ENCODE data around the gene BLOC1S6.
A peak's percentile ranks its signal among the peaks of the same experiment; 100 is the strongest.

BLOC1S6 gene, protein sequence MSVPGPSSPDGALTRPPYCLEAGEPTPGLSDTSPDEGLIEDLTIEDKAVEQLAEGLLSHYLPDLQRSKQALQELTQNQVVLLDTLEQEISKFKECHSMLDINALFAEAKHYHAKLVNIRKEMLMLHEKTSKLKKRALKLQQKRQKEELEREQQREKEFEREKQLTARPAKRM

DNA sequence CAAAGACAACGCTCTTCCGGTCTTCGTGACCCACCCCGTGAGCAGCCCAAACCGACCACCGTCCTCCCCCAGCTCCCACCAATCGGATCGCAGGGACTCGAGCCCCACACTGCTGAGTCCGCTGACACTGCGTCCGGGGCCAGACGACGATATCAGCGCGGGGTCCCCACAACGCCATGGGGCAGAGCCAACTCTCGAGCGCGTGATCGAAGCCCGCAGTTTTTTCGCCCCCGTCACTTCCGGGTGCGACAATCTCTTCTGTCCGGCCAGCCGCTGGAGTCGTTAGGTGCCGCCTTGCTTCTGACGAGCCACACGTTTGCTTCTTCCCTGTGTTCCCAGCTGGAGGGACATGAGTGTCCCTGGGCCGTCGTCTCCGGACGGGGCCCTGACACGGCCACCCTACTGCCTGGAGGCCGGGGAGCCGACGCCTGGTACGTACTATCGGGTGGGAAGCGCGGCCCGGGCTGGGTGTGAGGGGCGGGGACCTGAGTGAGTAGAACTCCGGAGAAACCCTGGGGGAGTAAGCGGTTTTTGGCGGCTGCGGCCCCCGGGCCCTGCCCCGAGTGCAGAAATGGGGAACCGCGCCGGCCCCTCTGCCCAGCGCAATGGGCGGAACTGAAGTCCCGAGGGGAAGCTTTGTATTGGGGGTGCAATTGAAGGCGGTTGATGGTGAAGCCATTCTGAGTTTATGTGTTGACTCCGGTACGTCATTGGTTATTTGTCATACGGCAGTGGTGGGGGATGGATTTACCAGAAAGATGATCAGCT is at the start of gene BLOC1S6:
BLOC1S6 (plus strand) TSS at position 285 of the 768 bp plus-strand sequence; CDS start at position 350, 65 bp downstream.
- peak; percentile 96 for DNase-seq (ENCODE audit: low spot score)

DNA sequence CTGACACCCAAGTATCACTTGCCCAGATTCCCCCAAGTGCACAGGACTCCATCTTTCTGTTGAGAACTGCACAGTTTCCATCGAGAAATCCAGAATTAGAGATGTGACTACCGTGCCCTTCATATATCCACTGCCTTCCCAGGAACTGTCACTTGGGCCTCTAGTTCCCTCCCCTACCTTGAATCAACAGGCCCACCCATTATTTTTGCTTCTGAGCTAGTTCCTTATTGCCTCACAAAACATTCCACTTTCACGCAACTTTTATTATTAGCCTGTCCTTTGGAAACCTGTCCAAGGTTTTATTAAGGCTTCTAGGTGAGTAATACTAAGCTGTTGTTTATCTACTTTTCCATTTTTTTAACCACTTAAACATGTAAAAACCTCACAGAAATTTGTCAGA is 47.5 kb upstream of the BLOC1S6 start:
- DNase-seq (ENCODE audit: low spot score), result no peak

DNA sequence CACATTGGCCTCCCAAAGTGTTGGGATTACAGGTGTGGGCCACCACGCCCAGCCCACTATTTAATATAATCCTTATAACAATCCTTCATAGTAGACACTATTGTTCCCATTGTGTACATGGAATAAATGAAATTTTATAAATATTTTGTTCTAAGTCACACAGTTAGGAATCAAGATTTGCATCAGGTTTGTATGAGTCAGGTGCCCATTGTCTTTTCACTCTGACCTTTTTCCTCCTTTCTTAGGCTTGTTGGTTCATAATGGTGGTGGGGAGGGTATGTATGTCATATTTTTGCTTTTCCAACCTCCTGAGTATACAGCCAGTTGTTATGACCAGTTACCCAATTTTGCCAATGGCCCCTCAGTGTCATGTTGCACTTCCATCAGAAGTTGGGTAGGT is 46.6 kb upstream of the BLOC1S6 start:
- DNase-seq (ENCODE audit: low spot score), result no peak

DNA sequence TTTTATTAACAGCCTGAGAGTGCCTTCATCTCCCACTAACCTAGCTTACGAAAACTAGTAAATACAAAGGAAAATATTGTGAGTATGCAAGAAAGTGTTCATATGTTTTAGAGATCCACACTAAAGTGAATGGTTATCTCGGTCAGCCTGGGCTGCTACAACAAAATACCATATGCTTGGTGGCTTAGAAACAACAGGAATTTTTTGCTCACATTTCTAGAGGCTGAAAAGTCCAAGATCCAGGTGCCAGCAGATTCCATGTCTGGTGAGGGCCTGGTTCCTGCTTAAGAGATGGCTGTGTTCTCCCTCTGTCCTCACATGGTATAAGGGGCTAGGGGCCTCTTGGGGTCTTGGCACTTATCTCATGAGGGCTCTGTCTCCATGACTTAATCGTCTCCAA is 44.1 kb upstream of the BLOC1S6 start:
- DNase-seq (ENCODE audit: low spot score), result no peak

DNA sequence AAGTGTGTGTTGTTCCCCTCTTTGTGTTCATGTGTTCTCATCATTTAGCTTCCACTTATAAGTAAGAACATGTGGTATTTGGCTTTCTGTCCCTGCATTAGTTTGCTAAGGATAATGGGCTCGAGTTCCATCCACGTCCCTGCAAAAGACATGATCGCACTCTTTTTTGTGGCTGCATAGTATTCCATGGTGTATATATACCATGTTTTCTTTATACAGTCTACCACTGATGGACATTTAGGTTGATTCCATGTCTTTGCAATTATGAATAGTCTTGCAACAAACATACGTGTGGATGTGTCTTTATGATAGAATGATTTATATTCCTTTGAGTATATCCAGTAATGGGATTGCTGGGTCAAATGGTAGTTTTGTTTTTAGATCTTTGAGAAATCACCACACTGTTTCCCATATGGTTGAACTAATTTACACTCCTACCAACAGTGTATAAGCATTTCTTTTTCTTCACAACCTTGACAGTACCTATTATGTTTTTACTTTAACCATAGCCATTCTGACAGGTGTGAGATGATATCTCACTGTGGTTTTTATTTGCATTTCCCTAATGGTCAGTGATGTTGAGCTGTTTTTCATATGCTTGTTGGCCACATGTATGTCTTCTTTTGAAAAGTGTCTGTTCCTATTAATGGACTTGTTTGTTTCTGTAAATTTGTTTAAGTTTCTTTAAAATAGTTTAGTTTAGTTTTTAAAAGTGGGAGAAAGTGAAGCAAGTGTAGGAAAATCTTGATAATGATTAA is 42.7 kb upstream of the BLOC1S6 start:
- no peak for DNase-seq (ENCODE audit: low spot score)

DNA sequence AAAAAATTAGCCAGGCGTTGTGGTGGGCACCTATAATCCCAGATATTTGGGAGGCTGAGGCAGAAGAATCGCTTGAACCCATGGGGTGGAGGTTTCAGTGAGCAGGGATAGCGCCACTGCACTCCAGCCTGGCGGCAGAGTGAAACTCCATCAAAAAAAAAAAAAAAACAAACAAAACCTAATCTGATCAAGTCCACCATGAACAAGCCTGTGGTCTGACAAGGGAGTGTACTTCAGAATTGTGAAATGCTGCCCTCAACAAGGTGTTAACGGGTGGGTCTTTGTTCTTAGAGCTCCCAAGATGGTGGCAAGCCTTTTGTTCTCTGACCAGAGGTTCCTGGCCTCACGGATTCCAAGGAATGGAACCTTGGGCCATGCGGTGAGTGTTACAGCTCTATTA is 40.4 kb upstream of the BLOC1S6 start:
- DNase-seq (ENCODE audit: low spot score), result no peak

DNA sequence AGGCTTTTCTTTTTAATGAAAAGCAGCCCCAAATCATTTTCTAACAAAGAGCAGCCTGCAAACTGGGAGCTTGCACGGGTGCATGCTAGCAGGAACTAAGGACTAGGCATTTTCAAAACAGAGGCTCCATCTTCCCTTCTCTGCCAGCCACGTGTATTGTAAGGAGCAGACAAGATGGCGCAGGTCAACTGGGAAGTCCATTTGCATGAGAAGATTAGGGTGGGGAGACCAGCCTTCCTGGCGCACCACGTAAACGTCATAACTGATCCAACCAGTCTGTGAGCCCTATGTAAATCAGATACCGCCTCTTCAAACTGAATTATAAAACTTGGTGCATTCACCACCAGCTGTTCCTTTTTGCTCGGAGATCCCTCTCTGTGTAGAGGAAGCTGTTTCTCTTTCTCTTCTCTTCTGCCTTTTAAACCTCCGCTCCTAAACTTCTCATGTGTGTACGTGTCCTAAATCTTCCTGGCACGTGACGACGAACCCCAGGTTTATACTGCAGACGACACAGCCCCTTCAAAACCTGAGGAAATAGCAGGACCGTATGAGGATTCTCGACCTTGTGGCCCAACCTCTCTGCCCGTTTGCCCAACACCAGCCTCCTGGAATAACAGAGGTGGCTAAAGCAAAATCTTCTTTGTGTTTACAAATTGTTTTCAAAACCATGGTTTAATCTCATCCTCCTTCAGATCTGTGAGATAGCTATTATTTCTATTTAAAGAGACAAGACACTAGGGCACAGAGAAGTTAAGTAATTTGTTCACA is 38.2 kb upstream of the BLOC1S6 start:
- DNase-seq (ENCODE audit: low spot score), result no peak

DNA sequence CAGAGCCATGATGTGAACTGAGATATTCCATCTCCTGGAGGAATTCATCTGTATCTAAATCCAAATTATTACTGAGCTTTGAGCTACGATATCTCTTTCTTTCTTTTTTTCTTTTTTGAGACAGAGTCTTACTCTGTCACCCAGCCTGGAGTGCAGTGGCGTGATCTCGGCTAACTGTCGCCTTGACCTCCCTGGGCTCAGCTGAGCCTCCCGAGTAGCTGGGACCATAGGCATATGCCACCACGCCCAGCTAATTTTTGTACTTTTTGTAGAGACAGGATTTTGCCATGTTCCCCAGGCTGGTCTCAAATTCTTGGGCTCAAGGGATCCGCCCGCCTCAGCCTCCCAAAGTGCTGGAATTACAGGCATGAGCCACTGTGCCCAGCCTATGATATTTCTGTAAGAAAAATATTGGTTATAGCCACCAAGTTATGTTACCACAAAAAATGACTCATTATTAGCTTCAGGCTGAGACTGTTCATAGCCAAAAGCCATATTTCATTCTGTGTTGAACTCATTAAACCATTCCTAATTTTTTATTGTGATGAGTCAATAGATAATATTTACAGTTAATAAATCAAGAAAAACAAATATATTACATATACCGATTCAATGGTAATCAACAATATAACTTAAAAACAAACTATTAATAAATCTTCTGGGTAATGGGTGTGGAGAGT is 37.5 kb upstream of the BLOC1S6 start:
- DNase-seq (ENCODE audit: low spot score), result no peak

DNA sequence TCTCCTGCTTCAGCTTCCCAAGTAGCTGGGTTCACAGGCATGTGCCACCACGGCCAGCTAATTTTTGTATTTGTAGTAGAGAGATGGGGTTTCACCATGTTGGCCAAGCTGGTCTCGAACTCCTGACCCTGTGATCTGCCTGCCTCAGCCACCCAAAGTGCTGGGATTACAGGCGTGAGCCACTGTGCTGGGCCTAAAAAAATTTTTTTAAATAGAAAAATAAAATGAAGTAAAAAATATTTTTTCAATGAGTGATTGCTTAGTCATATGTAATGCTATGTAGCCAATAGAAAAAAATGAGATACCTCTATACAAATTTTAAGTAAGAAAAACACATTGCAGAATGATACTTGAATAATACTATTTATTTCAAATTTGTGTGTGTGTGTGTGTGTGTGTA is 36.7 kb upstream of the BLOC1S6 start:
- DNase-seq (ENCODE audit: low spot score), result no peak

DNA sequence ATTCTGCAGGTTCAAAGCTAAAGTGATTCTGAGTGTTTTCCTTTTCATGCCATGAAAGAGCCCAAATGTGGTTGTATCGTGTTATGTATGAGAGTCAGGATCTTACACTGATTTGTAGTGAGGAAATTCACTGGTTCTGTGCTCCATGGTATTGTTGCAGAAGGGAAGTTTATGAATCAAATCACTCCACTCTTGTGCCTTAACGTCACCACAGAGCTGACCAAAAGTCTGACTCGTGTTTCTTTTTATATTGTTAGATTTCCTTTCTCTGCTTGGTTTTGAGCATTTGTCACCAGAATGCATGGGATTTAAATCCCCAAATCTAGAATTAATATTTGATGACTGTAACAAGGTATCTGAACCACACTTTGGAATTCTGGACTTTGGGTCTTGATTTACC is 35.5 kb upstream of the BLOC1S6 start:
- no peak for DNase-seq (ENCODE audit: low spot score)

DNA sequence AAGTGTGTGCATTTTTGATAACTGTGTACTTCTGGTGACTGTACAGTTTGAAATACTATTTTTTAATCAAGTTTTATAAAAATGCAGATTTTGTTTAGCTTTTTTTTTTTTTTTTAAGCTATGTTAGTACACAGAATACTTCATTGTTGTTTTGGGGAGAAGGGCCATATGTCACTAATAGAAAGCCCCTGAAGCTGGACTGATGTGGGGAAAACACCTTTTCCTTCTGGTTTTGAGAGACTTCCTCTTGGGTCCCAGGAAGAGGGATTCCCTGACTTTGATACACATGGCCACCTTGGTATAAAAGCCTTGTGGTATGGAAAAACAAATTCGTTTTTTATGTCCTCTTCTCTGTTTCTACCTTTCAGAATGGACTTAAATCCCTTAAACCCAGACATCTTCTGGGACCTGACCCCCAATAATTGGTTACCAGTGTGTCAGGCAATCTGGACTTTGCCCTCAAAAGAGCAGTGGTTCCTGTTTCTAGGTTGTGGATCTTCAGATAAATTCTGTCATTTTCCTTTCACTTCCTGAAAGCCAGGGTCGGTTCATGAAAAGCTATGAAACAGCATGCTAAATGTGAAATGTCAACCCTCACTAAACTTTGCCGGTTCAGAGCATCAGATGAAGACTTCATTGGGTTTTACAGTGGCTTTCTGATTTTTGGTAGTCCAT is 31.1 kb upstream of the BLOC1S6 start:
- DNase-seq (ENCODE audit: low spot score), result no peak

DNA sequence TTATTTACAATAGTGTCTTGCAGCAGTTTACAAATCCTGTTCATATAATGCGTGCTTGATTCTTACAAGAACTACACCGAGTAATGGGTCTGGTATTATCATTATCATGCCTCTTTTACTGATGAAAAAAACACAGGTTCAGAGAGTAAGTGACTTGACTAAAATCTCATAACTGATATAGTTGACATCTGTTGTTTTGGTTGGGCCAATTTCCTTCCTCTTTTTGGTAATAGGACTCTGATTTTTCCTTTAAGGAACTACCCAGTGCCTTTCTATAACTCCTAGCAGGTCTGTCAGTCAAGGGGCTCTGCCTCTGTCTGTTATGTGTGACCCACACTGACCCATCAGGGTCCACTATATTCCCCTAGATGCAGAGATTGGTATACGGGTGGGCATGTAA is 14.6 kb upstream of the BLOC1S6 start:
- DNase-seq (ENCODE audit: low spot score), result no peak

DNA sequence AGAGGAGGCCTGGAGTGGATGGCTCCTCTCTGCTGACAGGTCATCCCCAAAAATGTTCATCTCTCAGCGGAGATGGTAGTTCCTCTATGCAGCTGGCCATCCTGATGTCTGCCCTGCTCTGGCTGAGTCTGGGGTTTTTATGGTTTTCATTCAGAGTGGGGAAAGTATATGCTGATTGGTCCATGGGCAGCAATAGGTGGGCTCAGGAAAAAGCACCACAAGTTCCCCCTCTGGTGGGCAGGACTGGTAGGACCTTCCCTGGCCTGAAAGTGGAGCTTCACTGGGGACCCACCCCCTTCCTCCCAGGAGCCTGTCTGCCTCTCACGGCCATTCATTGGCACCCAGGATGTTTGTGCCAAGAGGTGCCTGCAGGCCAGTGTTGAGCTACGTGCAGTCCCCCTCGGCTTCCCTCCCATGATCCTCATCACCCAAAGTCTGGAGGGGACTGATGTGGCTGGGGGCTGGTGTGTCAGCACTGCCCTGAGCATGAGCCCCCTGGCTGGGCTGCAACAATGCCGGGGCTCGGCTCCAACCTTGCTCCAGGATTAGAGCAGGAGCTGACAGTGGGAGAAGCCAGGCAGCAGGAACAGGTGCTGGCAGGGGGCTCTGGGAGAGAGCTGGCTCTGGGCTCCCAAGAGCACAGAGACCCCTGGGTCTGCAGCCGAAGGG is 13.1 kb upstream of the BLOC1S6 start:
- no peak for DNase-seq (ENCODE audit: low spot score)

DNA sequence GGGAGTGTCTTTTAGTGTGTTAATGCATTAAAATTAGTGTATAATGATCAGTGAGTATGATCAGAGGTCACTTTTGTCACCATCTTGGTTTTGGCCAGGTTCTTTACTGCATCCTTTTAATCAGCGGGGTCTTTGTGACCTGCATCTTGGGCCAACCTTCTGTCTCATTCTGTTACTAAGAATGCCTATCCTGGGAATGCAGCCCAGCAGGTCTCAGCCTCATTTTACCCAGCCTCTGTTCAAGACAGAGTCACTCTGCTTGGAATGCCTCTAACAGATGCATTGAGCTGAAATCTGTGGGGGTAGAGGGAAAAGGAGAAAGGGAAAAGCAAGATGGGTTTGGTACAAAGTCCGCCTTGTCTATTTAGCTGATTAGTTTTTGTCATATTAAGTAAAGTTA is 5.3 kb upstream of the BLOC1S6 start:
- DNase-seq (ENCODE audit: low spot score), result no peak

DNA sequence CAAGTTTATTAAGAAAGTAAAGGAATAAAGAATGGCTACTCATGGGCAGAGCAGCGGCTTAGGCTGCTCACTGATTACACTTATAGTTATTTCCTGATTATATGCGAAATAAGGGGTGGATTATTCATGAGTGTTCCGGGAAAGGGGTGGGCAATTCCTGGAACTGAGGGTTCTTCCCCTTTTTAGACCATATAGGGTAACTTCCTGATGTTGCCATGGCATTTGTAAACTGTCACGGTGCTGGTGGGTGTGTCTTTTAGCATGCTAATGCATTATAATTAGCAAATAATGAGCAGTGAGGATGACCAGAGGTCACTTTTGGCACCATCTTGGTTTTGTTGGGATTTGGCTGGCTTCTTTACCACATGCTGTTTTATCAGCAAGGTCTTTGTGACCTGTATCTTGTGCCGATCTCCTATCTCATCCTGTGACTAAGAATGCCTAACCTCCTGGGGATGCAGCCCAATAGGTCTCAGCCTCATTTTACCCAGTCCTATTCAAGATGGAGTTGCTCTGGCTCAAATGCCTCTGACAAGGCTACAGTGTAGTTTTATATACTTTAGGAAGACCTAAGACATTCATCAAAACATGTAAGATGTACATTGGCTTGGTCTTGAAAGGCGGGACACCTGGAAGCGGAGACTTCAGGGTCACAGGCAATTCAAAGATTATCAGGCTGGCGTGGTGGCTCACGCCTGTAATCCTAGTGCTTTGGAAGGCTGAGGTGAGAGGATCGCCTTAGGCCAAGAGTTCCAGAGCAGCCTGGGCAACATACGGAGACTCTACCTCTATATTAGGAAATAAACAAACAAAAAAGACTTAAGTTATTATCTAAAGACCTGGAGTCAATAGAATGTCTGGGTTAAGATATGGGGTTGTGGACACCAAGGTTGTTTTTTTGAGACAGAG is 3.2 kb upstream of the BLOC1S6 start:
- DNase-seq (ENCODE audit: low spot score), result no peak

DNA sequence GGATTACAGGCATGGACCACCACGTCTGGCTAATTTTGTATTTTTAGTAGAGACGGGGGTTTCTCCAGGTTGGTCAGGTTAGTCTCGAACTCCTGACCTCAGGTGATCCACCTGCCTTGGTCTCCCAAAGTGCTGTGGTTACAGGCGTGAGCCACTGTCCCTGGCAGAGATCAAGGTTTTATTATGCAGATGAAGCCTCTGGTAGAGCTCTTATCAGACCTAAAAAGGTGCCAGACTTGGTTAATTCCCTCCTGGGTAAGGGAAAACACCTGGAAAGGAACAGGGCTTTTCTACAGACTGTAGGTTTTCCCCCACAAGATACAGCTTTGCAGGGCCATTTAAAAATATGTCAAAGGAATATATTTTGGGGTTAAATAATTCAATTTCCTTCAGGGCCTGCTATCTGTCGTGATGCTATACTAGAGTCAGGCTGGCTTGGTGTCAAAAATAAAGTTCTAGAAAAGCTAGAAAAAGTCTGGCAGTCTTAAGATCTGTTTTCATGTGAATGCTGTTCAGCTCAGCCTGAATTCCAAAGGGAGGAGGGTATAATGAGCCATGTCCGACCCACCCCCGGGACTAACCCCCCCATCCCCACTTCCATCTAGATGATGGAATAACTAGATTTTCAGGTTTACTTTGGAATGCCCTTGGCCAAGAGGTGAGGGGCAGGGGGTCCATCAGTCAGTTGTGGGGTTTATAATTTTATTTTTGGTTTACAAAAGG is 1.9 kb upstream of the BLOC1S6 start:
- no peak for DNase-seq (ENCODE audit: low spot score)

DNA sequence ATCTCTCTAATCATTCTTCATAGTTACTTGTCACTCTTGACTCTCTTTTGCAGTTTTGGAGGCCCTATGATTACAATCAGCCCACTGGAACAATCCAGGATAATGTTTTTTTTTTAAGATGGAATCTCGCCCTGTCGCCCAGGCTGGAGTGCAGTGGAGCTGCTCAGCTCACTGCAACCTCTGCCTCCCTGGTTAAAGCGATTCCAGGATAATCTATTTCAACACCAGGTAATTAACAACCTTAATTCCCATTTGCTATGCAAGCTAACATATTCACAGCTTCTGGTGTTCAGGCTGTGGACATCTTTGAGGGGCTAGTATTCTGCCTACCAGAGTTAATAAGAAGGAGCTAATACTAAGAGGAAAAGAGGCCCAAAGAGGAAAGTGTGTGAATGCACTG is 1.1 kb upstream of the BLOC1S6 start:
- no peak for DNase-seq (ENCODE audit: low spot score)

DNA sequence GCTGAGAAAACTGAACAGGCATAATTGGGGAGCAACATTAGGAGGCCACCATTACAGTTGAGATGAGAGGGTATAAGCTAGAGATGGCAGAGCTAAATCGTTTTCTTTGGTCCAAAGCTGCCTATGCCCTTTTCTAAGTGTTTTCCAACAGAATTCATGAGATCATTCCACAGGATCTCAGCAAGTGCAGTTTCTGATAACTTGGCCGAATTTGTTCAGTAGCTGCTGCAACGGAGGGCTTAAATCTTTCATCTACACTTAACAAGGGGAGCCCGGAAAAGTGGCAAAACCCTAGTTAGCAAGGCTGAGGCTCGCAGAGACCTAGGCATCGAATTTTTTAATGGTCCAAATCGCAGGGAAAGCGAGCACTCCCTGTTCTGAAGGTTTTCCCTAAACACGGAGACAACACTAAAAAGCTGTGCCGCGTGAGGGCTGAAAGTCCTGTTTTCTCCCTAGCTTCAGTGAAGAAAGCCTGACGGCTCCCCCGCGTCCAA is 531 bp upstream of the BLOC1S6 start:
- DNase-seq (ENCODE audit: low spot score), result no peak

DNA sequence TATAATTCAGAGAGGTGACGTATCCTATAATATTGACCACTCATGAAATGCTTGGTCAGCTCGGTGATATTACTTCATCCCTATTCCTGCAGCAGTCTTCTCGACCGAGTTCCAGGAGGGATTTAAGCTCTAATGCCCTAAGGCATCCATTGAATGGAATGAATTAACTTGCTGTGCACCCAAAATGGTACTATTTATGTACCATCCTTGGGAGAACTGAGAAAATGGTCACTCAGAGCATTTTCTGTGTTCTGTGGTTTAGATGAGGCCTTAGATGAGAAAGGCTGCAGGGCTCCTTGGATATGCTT is 638 bp downstream of the BLOC1S6 start:
- DNase-seq (ENCODE audit: low spot score), result no peak

Data from left forelimb (tissue), 1 donor.